MCF 10A (cell line): ENCODE measurements around the gene CSF3. TPM values are rescaled to one million over a fixed set of nuclear protein-coding genes. Genes with fewer than 3 reads are reported as not detected.
A peak's percentile ranks its signal among the peaks of the same experiment; 100 is the strongest.

Source experiments
- BruUV-seq: library from RNA; stranded (reverse); fragments of 400-500 nt; replicated peaks from 2 replicates; lab custom pipeline; 2021; lab: Mats Ljungman, UMichigan
- CTCF ChIA-PET: fragments of 300-600 bp; sonication (Branson Sonifier 250); formaldehyde crosslinking; extraction: SDS; loops from one replicate; lab custom pipeline; 2021; ENCODE audit warnings: antibody characterized with exemption, inconsistent platforms; lab: Yijun Ruan, JAX
- POLR2A ChIA-PET: fragments of 300-600, 350-650 bp; sonication (Branson Sonifier 250); formaldehyde crosslinking; extraction: SDS; loops from one replicate; lab custom pipeline; 2020; ENCODE audit warnings: antibody characterized with exemption, inconsistent platforms; lab: Yijun Ruan, JAX
- DNase-seq: peaks from one replicate; pipeline ENCODE4 v3.0.0-alpha.2; 2018; ENCODE audit not compliant: unreplicated experiment
- H3K27ac Mint-ChIP-seq: one replicate; pipeline ENCODE4 v1.8.0; 2022; ENCODE audit warnings: mild to moderate bottlenecking, low read depth, mixed read lengths; ENCODE audit not compliant: unreplicated experiment
- H3K27me3 Mint-ChIP-seq: one replicate; pipeline ENCODE4 v1.8.0; 2022; ENCODE audit warnings: mixed read lengths; ENCODE audit not compliant: insufficient read depth, unreplicated experiment
- H3K36me3 Mint-ChIP-seq: one replicate; pipeline ENCODE4 v1.8.0; 2022; ENCODE audit warnings: mild to moderate bottlenecking, moderate library complexity, mixed read lengths; ENCODE audit not compliant: insufficient read depth, unreplicated experiment
- H3K4me1 Mint-ChIP-seq: one replicate; pipeline ENCODE4 v1.8.0; 2022; ENCODE audit warnings: mixed read lengths; ENCODE audit not compliant: insufficient read depth, unreplicated experiment
- H3K4me3 Mint-ChIP-seq: one replicate; pipeline ENCODE4 v1.8.0; 2022; ENCODE audit warnings: mild to moderate bottlenecking, moderate library complexity, mixed read lengths; ENCODE audit not compliant: unreplicated experiment
- H3K9me3 Mint-ChIP-seq: one replicate; pipeline ENCODE4 v1.8.0; 2022; ENCODE audit warnings: mixed read lengths; ENCODE audit not compliant: unreplicated experiment
- CTCF ChIP-seq: fragments of 200-600 bp; IDR thresholded peaks from one replicate; pipeline ENCODE4 v1.8.0; 2022; ENCODE audit warnings: antibody characterized with exemption, mild to moderate bottlenecking; ENCODE audit not compliant: unreplicated experiment
- intact Hi-C: fragments of 100-400 bp; cut with micrococcal nuclease; formaldehyde crosslinking; loops from 2 replicates; pipeline ENCODE4 v1.14.1; 2022
- total RNA-seq: library from RNA; stranded (reverse); gene quantifications from 2 replicates; pipeline ENCODE4 v1.2.3, GENCODE V29; 2022

Gene CSF3
- total RNA-seq, 1 experiment from 2014 or later = 17.1 TPM

- no peaks in the 10 kb centered on the region for H3K9me3 Mint-ChIP-seq
These were observed 35.3 kb upstream of the CSF3 start for GRCh38 chr17:39979893-39980350.

GRCh38 chr17:39980351-39981206 lies 34.7 kb upstream of the CSF3 start, which contains the start of gene PSMD3:
TSS of gene PSMD3 (plus strand) at chr17:39980807. CDS start at chr17:39980971, 164 bp downstream.
- Mint-ChIP-seq H3K27me3 (no peaks in the 10 kb centered on the region), H3K36me3 (peaks cover 29% of the 10 kb centered on the region), H3K4me3 (peak within 1 kb of the TSS; percentile 96), H3K27ac (peak within 1 kb of the TSS; percentile 98), H3K9me3 (no peaks in the 10 kb centered on the region), H3K4me1 (peaks cover 26% of the 10 kb centered on the region)
- BruUV-seq = no TSS peak
- POLR2A ChIA-PET = interaction anchor here (0.5 to 4.9 kb wide), 46 partner anchors 11 to 1806 kb away, joined by 3 to 48 read pairs (median 4); partner anchors contain the start of genes CSF3, ERBB2, GSDMA and JUP
- peak; percentile 50 for TF ChIP-seq CTCF
- intact Hi-C loops = loop anchor here (1.0 to 2.0 kb wide), 7 partner anchors 21 to 358 kb away; no protein-coding TSS in a partner anchor
- CTCF ChIA-PET = interaction anchor here (0.6 to 5.8 kb wide), 19 partner anchors 9 to 358 kb away, joined by 3 to 69 read pairs (median 4); partner anchors contain the start of gene GSDMA
- DNase-seq = peak; percentile 99

More at GRCh38 chr17:39979893-39980350, 35.3 kb upstream of the CSF3 start:
- CTCF ChIA-PET = interaction anchor here (0.6 to 5.8 kb wide), 17 partner anchors 9 to 357 kb away, joined by 3 to 69 read pairs (median 4); partner anchors contain the start of gene GSDMA
- DNase-seq = peak; percentile 30
- Mint-ChIP-seq H3K4me1 (peaks cover 26% of the 10 kb centered on the region), H3K27me3 (no peaks in the 10 kb centered on the region), H3K4me3 (peak overlapping the region; percentile 96), H3K27ac (peak overlapping the region; percentile 98), H3K36me3 (peaks cover 22% of the 10 kb centered on the region)
- TSS peak; percentile 24 for BruUV-seq
- POLR2A ChIA-PET = interaction anchor here (0.5 to 4.9 kb wide), 43 partner anchors 11 to 1806 kb away, joined by 3 to 48 read pairs (median 4); partner anchors contain the start of genes CSF3, ERBB2, GSDMA and JUP
- TF ChIP-seq CTCF = no peak
- intact Hi-C loops = loop anchor here (1.0 to 2.0 kb wide), 7 partner anchors 21 to 357 kb away; no protein-coding TSS in a partner anchor

GRCh38 chr17:39981207-39981741 lies 34.0 kb upstream of the CSF3 start:
- intact Hi-C loops = loop anchor here (2.0 kb wide), 2 partner anchors 40 to 358 kb away; no protein-coding TSS in a partner anchor
- peaks cover 26% of the 10 kb centered on the region for H3K4me1 Mint-ChIP-seq
- peaks cover 36% of the 10 kb centered on the region for H3K36me3 Mint-ChIP-seq

More at GRCh38 chr17:39981207-39981741, 34.0 kb upstream of the CSF3 start:
- peak overlapping the region; percentile 98 for H3K27ac Mint-ChIP-seq
- peak overlapping the region; percentile 96 for H3K4me3 Mint-ChIP-seq
- no peak for TF ChIP-seq CTCF
- ChIA-PET POLR2A (interaction anchor here (0.6 to 4.9 kb wide), 31 partner anchors 12 to 1805 kb away, joined by 3 to 48 read pairs (median 5); partner anchors contain the start of genes CASC3, ERBB2, GSDMA and JUP), CTCF (interaction anchor here (0.7 to 5.8 kb wide), 14 partner anchors 10 to 1158 kb away, joined by 3 to 69 read pairs (median 4); partner anchors contain the start of gene GSDMA)
- no peaks in the 10 kb centered on the region for H3K27me3 Mint-ChIP-seq
- BruUV-seq = no TSS peak
- H3K9me3 Mint-ChIP-seq = no peaks in the 10 kb centered on the region
- no peak for DNase-seq
